ENCODE results near the gene TBC1D2B. TPM values are rescaled to one million over a fixed set of nuclear protein-coding genes. Genes with fewer than 3 reads are reported as not detected.

The TBC1D2B gene
- total and polyA plus RNA-seq, 3 donors from 2014 or later, result 28.9 to 41.5 (median 40.6) TPM

DNA sequence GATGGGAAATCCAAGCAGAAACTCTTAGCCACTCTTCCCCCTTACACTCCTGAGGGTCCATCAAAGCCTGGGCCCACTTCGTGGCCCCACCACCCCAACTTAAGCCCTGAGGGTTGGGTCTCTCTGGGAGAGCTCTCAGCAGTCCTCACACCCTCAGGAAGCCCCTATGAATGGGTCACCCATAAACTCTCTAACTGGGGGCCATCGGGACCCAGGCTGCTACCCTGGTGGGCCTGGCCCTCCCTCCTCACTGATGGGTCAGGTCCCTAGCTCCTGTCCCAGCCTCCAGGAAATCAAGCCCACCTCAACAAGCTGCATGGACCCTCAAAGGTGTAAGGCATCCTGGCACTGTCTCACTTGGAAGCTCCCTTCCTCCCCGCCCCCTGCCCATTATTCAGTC, 34.3 kb upstream of the TBC1D2B start:
- TF ChIP-seq POLR2A (IDR thresholded peaks at IDR 0.05), result no peak
- TF ChIP-seq, protein P1, sequence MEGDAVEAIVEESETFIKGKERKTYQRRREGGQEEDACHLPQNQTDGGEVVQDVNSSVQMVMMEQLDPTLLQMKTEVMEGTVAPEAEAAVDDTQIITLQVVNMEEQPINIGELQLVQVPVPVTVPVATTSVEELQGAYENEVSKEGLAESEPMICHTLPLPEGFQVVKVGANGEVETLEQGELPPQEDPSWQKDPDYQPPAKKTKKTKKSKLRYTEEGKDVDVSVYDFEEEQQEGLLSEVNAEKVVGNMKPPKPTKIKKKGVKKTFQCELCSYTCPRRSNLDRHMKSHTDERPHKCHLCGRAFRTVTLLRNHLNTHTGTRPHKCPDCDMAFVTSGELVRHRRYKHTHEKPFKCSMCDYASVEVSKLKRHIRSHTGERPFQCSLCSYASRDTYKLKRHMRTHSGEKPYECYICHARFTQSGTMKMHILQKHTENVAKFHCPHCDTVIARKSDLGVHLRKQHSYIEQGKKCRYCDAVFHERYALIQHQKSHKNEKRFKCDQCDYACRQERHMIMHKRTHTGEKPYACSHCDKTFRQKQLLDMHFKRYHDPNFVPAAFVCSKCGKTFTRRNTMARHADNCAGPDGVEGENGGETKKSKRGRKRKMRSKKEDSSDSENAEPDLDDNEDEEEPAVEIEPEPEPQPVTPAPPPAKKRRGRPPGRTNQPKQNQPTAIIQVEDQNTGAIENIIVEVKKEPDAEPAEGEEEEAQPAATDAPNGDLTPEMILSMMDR (IDR thresholded peaks at IDR 0.05), result no peak
- Histone ChIP-seq H3K27me3 (no peaks in the 10 kb centered on the region), H3K4me3 (no peak overlapping the region), H3K9me3 (no peaks in the 10 kb centered on the region), H3K4me1 (no peaks in the 10 kb centered on the region), H3K27ac (no peak overlapping the region), H3K36me3 (ENCODE audit: low read depth, missing control alignments) (no peaks in the 10 kb centered on the region)
- WGBS, 2 donors, result 89 to 97% methylated on average over 3 of the region's 3 CpGs
- intact Hi-C loops (cut with DNase I; ENCODE audit: low total_unique reads), result loop anchor here (5.0 kb wide), 1 partner anchor 131 kb away; no protein-coding TSS in a partner anchor
- no peak for DNase-seq

DNA sequence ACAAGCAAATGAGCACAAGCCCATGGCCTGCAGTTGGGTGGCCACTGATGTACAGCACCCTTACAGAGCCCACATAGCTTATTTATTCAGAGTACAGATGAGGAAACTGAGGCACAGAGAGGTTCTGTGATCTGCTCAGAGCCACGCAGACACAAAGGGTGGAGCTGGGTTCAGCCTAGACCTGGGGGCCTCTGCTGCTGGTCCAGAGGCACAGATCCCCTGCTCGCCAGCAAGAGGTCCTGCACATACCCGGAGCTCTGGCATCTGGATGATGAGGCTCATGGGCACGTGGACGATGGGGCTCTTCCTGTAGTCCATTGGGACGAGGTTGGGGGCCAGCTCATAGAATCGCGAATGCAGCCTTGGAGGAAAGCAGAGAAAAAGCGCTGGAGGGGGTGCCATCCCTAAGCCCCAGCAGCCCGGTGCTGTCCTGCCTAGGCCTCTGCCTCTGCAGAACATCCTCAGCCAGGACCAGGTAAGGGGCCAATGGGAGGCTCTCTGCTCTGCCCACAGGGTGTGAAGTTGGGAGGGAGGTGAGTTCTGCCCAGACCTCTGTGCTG, 33.5 kb upstream of the TBC1D2B start:
- Histone ChIP-seq H3K27me3 (no peaks in the 10 kb centered on the region), H3K27ac (no peak overlapping the region), H3K4me1 (no peaks in the 10 kb centered on the region), H3K36me3 (ENCODE audit: low read depth, missing control alignments) (no peaks in the 10 kb centered on the region), H3K9me3 (no peaks in the 10 kb centered on the region), H3K4me3 (no peak overlapping the region)
- no peak for DNase-seq
- intact Hi-C loops (cut with DNase I; ENCODE audit: low total_unique reads), result loop anchor here (5.0 kb wide), 1 partner anchor 131 kb away; no protein-coding TSS in a partner anchor
- TF ChIP-seq, protein P1 (IDR thresholded peaks at IDR 0.05), result no peak
- TF ChIP-seq POLR2A (IDR thresholded peaks at IDR 0.05), result no peak
- 93% methylated on average over 10 of the region's 10 CpGs for WGBS, 2 donors

DNA sequence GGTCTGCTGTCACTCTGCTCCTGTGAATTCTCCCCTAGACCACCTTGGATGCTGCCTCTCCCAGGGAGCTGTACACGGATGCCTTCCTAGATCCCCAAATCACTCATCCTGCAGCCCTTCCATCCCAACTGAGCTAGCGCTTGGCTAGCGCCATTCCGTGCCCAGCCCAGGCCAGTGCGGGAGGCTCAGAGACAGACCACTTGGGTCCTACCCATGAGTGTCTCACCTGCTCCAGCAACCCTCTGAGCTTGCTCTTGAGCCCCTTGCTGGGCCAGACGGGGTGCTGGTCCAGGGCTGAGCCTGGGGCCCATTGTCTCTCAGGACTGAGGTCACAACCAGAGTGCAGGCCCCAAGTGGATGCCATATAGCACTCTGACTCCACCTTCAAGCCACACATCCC, 32.6 kb upstream of the TBC1D2B start:
- Histone ChIP-seq H3K36me3 (ENCODE audit: low read depth, missing control alignments) (no peaks in the 10 kb centered on the region), H3K4me1 (no peaks in the 10 kb centered on the region), H3K9me3 (no peaks in the 10 kb centered on the region), H3K4me3 (no peak overlapping the region), H3K27me3 (no peaks in the 10 kb centered on the region), H3K27ac (no peak overlapping the region)
- WGBS, 2 donors, result 86 to 89% methylated on average over 4 to 6 of the region's 6 CpGs
- intact Hi-C loops (cut with DNase I; ENCODE audit: low total_unique reads), result loop anchor here (5.0 kb wide), 1 partner anchor 132 kb away; no protein-coding TSS in a partner anchor
- no peak for DNase-seq
- no peak for TF ChIP-seq POLR2A (IDR thresholded peaks at IDR 0.05)
- TF ChIP-seq, protein P1 (IDR thresholded peaks at IDR 0.05), result no peak

DNA sequence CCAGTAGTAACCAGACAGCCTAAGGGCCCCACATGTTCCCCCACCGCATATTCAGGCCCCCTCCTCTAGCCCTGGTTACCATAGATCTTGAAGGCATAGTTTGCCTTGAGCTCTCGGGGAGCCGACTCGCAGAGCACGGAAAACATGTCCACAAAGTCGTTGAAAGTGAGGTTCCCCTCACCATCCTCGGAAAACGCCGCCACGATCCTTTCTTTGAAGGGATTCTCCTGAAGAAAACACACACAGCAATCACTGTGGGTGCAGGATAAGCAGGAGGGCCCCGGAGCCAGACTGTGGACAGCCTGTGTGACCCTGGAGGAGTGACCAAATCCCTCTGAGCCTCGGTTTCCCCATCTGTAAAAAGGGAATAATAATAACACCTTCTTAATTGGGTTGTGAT, 31.6 kb upstream of the TBC1D2B start:
- Histone ChIP-seq H3K4me3 (no peak overlapping the region), H3K4me1 (no peaks in the 10 kb centered on the region), H3K27me3 (no peaks in the 10 kb centered on the region), H3K27ac (no peak overlapping the region), H3K9me3 (no peaks in the 10 kb centered on the region), H3K36me3 (ENCODE audit: low read depth, missing control alignments) (no peaks in the 10 kb centered on the region)
- WGBS, 2 donors, result 94 to 95% methylated on average over 12 of the region's 12 CpGs
- no peak for DNase-seq
- no peak for TF ChIP-seq POLR2A (IDR thresholded peaks at IDR 0.05)
- TF ChIP-seq, protein P1 (IDR thresholded peaks at IDR 0.05), result no peak
- intact Hi-C loops (cut with DNase I; ENCODE audit: low total_unique reads), result loop anchor here (5.0 kb wide), 1 partner anchor 142 kb away; no protein-coding TSS in a partner anchor

All from testis (tissue), 3 donors.